ENCODE data around the gene CXCR3. TPM values are rescaled to one million over a fixed set of nuclear protein-coding genes. Genes with fewer than 3 reads are reported as not detected.
A peak's percentile ranks its signal among the peaks of the same experiment; 100 is the strongest.

Gene CXCR3
- total and polyA plus RNA-seq, 2 of the 13 experiments (the other 11 are each of a cell fraction or from before 2014, with no cell fraction given): 0.18 TPM; not detected in 1

DNA sequence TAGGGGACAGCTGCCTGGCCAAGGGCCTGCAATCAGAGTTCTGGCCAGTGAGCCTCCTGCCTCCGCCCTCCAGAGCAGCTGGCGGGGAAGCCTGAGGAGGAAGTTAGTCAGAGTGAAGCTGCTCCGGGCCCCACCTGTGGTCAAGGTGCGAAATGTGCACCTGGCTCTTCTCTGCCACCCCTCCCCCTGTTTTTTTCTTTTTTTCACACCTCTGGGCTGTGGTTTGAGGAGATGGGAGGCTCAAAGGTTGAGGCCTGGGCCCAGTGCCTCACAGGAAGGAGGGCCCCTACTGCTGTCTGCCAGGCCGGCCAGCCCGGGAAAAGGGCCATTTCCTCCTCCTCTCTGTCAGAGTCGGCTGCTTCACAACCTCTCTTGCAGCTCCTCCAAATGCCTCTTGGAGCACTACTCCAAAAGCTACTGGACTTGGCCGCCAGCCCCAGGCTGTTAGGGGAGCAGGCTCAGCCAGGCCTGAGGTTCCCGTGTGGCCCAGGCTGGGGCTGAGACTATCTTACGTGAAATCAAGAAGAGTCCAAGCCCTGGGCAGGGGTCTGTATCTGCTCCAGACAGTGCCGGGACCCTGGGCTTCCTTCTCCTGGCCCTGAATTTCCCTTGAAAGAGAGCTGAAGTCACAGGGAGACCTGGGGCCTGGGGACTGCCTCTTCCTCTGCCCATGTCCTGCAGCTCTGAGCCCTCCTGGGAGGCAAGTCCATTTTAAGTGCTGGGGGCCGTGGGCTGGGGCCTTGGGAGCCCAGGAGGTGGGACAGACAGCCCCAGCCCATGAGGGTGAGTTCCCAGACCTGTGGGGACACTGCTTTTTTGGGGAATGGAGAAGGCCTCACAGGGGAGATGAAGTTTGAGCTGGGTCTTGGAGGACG lies 4.5 kb upstream of the CXCR3 start (continued):
- TF ChIP-seq, protein P1, sequence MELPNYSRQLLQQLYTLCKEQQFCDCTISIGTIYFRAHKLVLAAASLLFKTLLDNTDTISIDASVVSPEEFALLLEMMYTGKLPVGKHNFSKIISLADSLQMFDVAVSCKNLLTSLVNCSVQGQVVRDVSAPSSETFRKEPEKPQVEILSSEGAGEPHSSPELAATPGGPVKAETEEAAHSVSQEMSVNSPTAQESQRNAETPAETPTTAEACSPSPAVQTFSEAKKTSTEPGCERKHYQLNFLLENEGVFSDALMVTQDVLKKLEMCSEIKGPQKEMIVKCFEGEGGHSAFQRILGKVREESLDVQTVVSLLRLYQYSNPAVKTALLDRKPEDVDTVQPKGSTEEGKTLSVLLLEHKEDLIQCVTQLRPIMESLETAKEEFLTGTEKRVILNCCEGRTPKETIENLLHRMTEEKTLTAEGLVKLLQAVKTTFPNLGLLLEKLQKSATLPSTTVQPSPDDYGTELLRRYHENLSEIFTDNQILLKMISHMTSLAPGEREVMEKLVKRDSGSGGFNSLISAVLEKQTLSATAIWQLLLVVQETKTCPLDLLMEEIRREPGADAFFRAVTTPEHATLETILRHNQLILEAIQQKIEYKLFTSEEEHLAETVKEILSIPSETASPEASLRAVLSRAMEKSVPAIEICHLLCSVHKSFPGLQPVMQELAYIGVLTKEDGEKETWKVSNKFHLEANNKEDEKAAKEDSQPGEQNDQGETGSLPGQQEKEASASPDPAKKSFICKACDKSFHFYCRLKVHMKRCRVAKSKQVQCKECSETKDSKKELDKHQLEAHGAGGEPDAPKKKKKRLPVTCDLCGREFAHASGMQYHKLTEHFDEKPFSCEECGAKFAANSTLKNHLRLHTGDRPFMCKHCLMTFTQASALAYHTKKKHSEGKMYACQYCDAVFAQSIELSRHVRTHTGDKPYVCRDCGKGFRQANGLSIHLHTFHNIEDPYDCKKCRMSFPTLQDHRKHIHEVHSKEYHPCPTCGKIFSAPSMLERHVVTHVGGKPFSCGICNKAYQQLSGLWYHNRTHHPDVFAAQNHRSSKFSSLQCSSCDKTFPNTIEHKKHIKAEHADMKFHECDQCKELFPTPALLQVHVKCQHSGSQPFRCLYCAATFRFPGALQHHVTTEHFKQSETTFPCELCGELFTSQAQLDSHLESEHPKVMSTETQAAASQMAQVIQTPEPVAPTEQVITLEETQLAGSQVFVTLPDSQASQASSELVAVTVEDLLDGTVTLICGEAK (IDR thresholded peaks at IDR 0.05): no peak
- TF ChIP-seq, protein P1 (CRISPR knock-in tag; IDR thresholded peaks at IDR 0.05): no peak
- TF ChIP-seq, protein P2, sequence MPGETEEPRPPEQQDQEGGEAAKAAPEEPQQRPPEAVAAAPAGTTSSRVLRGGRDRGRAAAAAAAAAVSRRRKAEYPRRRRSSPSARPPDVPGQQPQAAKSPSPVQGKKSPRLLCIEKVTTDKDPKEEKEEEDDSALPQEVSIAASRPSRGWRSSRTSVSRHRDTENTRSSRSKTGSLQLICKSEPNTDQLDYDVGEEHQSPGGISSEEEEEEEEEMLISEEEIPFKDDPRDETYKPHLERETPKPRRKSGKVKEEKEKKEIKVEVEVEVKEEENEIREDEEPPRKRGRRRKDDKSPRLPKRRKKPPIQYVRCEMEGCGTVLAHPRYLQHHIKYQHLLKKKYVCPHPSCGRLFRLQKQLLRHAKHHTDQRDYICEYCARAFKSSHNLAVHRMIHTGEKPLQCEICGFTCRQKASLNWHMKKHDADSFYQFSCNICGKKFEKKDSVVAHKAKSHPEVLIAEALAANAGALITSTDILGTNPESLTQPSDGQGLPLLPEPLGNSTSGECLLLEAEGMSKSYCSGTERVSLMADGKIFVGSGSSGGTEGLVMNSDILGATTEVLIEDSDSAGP (CRISPR knock-in tag; IDR thresholded peaks at IDR 0.05; ENCODE audit: borderline replicate concordance): peak; percentile 50; the same call in 1 of the 2 replicates
- no peak for TF ChIP-seq SRY (CRISPR knock-in tag; IDR thresholded peaks at IDR 0.05)
- TF ChIP-seq SIX4 (CRISPR knock-in tag; IDR thresholded peaks at IDR 0.05): no peak
- no peak for TF ChIP-seq NCOR1 (IDR thresholded peaks at IDR 0.05; ENCODE audit: borderline replicate concordance, low read length)
- 0 out of 2 replicates have a peak, but pooled peaks have one; percentile 7 for TF ChIP-seq STAG1 (CRISPR knock-in tag; IDR thresholded peaks at IDR 0.05)
- TF ChIP-seq ZFX (CRISPR knock-in tag; IDR thresholded peaks at IDR 0.05; ENCODE audit: low read depth): peak; percentile 63; the same call in 1 of the 2 replicates
- TF ChIP-seq, protein P3, sequence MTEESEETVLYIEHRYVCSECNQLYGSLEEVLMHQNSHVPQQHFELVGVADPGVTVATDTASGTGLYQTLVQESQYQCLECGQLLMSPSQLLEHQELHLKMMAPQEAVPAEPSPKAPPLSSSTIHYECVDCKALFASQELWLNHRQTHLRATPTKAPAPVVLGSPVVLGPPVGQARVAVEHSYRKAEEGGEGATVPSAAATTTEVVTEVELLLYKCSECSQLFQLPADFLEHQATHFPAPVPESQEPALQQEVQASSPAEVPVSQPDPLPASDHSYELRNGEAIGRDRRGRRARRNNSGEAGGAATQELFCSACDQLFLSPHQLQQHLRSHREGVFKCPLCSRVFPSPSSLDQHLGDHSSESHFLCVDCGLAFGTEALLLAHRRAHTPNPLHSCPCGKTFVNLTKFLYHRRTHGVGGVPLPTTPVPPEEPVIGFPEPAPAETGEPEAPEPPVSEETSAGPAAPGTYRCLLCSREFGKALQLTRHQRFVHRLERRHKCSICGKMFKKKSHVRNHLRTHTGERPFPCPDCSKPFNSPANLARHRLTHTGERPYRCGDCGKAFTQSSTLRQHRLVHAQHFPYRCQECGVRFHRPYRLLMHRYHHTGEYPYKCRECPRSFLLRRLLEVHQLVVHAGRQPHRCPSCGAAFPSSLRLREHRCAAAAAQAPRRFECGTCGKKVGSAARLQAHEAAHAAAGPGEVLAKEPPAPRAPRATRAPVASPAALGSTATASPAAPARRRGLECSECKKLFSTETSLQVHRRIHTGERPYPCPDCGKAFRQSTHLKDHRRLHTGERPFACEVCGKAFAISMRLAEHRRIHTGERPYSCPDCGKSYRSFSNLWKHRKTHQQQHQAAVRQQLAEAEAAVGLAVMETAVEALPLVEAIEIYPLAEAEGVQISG (CRISPR knock-in tag; IDR thresholded peaks at IDR 0.05): no peak
- no peak for TF ChIP-seq FOXC1 (CRISPR knock-in tag; IDR thresholded peaks at IDR 0.05; ENCODE audit: borderline replicate concordance)
- TF ChIP-seq MBD4 (IDR thresholded peaks at IDR 0.05; ENCODE audit: borderline replicate concordance, low read length): no peak
- TF ChIP-seq TBX2 (CRISPR knock-in tag; IDR thresholded peaks at IDR 0.05; ENCODE audit: borderline replicate concordance): 0 out of 2 replicates have a peak, but pooled peaks have one; percentile 27
- TF ChIP-seq ZNF629 (CRISPR knock-in tag; conservative IDR thresholded peaks at IDR 0.05): no peak
- TF ChIP-seq ZEB1 (IDR thresholded peaks at IDR 0.05; ENCODE audit: insufficient replicate concordance, low read depth): peak; percentile 72
- no peak for TF ChIP-seq SPEN (CRISPR knock-in tag; IDR thresholded peaks at IDR 0.05; ENCODE audit: low read depth)

All from HepG2 (cell line).